IMR-90 (cell line): ENCODE data around the gene GLMP. TPM values are rescaled to one million over a fixed set of nuclear protein-coding genes. Genes with fewer than 3 reads are reported as not detected.

ENCODE experiments used
- ATAC-seq: fragments of 200-7000 bp; cut with Tn5 transposase; 2 replicates; pipeline ENCODE4 v1.9.1; 2020; ENCODE audit warnings: low read depth, mild to moderate bottlenecking, moderate library complexity
- BruUV-seq: library from RNA; stranded (reverse); fragments of 400-500 nt; replicated peaks from 2 replicates; lab custom pipeline; 2021; lab: Mats Ljungman, UMichigan
- CTCF ChIA-PET: fragments of 300-600 bp; formaldehyde crosslinking; extraction: SDS; loops from one replicate; lab custom pipeline; 2021; ENCODE audit warnings: antibody characterized with exemption; lab: Yijun Ruan, JAX
- POLR2A ChIA-PET: fragments of 300-600 bp; sonication (Branson Sonifier 250); formaldehyde crosslinking; loops from one replicate; lab custom pipeline; 2022; ENCODE audit warnings: antibody characterized with exemption; ENCODE audit not compliant: unreplicated experiment; lab: Charles Lee
- DNase-seq: peaks from one replicate; pipeline ENCODE4 v3.0.0; 2013
- H2AFZ ChIP-seq: replicated peaks from 2 replicates; pipeline ENCODE3; 2013; ENCODE audit warnings: low read length, mild to moderate bottlenecking; ENCODE audit not compliant: poor library complexity
- H2AK5ac ChIP-seq: 2 replicates; pipeline ENCODE4 v1.6.1; 2013; ENCODE audit warnings: low read depth, low read length, inconsistent platforms
- H2AK9ac ChIP-seq: replicated peaks from 2 replicates; pipeline ENCODE3; 2013; ENCODE audit warnings: mild to moderate bottlenecking, low read depth, low read length, moderate library complexity; ENCODE audit not compliant: poor library complexity
- H2BK120ac ChIP-seq: 2 replicates; pipeline ENCODE4 v1.6.1; 2013; ENCODE audit warnings: low read depth, low read length, inconsistent platforms
- H2BK15ac ChIP-seq: 3 replicates; pipeline ENCODE4 v1.6.1; 2013; ENCODE audit warnings: low read depth, low read length, inconsistent platforms
- H2BK20ac ChIP-seq: 2 replicates; pipeline ENCODE4 v1.6.1; 2013; ENCODE audit warnings: low read depth, mild to moderate bottlenecking, inconsistent platforms, low read length, moderate library complexity
- H2BK5ac ChIP-seq: 2 replicates; pipeline ENCODE4 v1.6.1; 2013; ENCODE audit warnings: mild to moderate bottlenecking, low read depth, low read length, inconsistent platforms; ENCODE audit not compliant: poor library complexity, severe bottlenecking
- H3K14ac ChIP-seq: replicated peaks from 2 replicates; pipeline ENCODE4 v1.6.1; 2013; ENCODE audit warnings: low read depth, low read length, inconsistent platforms
- H3K18ac ChIP-seq: 2 replicates; pipeline ENCODE4 v1.6.1; 2013; ENCODE audit warnings: low read depth, low read length, control low read depth
- H3K23ac ChIP-seq: 2 replicates; pipeline ENCODE4 v1.6.1; 2013; ENCODE audit warnings: low read depth, low read length, inconsistent platforms
- H3K27ac ChIP-seq: 2 replicates; pipeline ENCODE4 v1.5.1; 2013; ENCODE audit warnings: mild to moderate bottlenecking, control low read depth, low read length; ENCODE audit not compliant: insufficient read depth
- H3K27me3 ChIP-seq: 2 replicates; pipeline ENCODE4 v1.6.1; 2013; ENCODE audit warnings: low read length; ENCODE audit not compliant: control insufficient read depth, insufficient read depth
- H3K36me3 ChIP-seq: 2 replicates; pipeline ENCODE4 v1.6.1; 2013; ENCODE audit warnings: low read length, mixed read lengths; ENCODE audit not compliant: control insufficient read depth, insufficient read depth
- H3K4ac ChIP-seq: 2 replicates; pipeline ENCODE4 v1.6.1; 2013; ENCODE audit warnings: low read depth, low read length, inconsistent platforms
- H3K4me1 ChIP-seq: 2 replicates; pipeline ENCODE4 v1.6.1; 2013; ENCODE audit warnings: low read length, mixed read lengths; ENCODE audit not compliant: control insufficient read depth, insufficient read depth
- H3K4me2 ChIP-seq: 2 replicates; pipeline ENCODE4 v1.6.1; 2013; ENCODE audit warnings: low read depth, mild to moderate bottlenecking, control low read depth, low read length, moderate library complexity
- H3K4me3 ChIP-seq: 2 replicates; pipeline ENCODE4 v1.5.1; 2013; ENCODE audit warnings: low read depth, mild to moderate bottlenecking, control low read depth, low read length, moderate library complexity; ENCODE audit not compliant: insufficient read depth
- H3K56ac ChIP-seq: 2 replicates; pipeline ENCODE4 v1.6.1; 2013; ENCODE audit warnings: low read length, inconsistent platforms; ENCODE audit not compliant: insufficient read depth; ENCODE audit errors: extremely low read depth
- H3K79me1 ChIP-seq, 2 experiments: 2 replicates each; pipeline ENCODE4 v1.6.1; 2013; ENCODE audit warnings: low read length in 2 of 2, inconsistent platforms in 1 of 2, low read depth in 1 of 2
- H3K9ac ChIP-seq: 2 replicates; pipeline ENCODE4 v1.6.1; 2013; ENCODE audit warnings: low read depth, low read length, control low read depth
- H3K9me1 ChIP-seq: 2 replicates; pipeline ENCODE4 v1.6.1; 2013; ENCODE audit warnings: low read length, inconsistent platforms; ENCODE audit not compliant: insufficient read depth
- H3K9me3 ChIP-seq: 2 replicates; pipeline ENCODE4 v1.6.1; 2013; ENCODE audit warnings: low read length; ENCODE audit not compliant: control insufficient read depth, insufficient read depth
- H4K20me1 ChIP-seq: 2 replicates; pipeline ENCODE4 v1.6.1; 2013; ENCODE audit warnings: low read length, inconsistent platforms; ENCODE audit not compliant: insufficient read depth
- H4K5ac ChIP-seq: 2 replicates; pipeline ENCODE4 v1.6.1; 2013; ENCODE audit warnings: mild to moderate bottlenecking, low read depth, low read length, control low read depth
- H4K8ac ChIP-seq, 2 experiments: 2 replicates each; pipeline ENCODE4 v1.6.1; 2013; ENCODE audit warnings: low read depth in 2 of 2, low read length in 2 of 2, control low read depth in 1 of 2, inconsistent platforms in 1 of 2
- H4K91ac ChIP-seq: 2 replicates; pipeline ENCODE4 v1.6.1; 2013; ENCODE audit warnings: low read depth, low read length, inconsistent platforms; ENCODE audit not compliant: insufficient read depth
- BHLHE40 ChIP-seq: fragments of 150-350 bp; IDR thresholded peaks from 2 replicates; pipeline ENCODE4 v1.6.1; 2016; ENCODE audit warnings: mild to moderate bottlenecking, low read depth, low read length
- CEBPB ChIP-seq: IDR thresholded peaks from 2 replicates; pipeline ENCODE4 v1.6.1; 2012; ENCODE audit warnings: low read depth, low read length, improper control_type of control experiment
- FOS ChIP-seq: fragments of 150-350 bp; IDR thresholded peaks from 2 replicates; pipeline ENCODE4 v1.6.1; 2016; ENCODE audit warnings: low read depth, low read length
- MXI1 ChIP-seq: IDR thresholded peaks from 2 replicates; pipeline ENCODE4 v1.6.1; 2012; ENCODE audit warnings: low read depth, mild to moderate bottlenecking, low read length, moderate library complexity, borderline replicate concordance
- NFE2L2 ChIP-seq: fragments of 150-350 bp; IDR thresholded peaks from 2 replicates; pipeline ENCODE4 v1.6.1; 2016; ENCODE audit warnings: low read depth, mild to moderate bottlenecking, low read length
- POLR2A ChIP-seq: IDR thresholded peaks from 2 replicates; pipeline ENCODE4 v1.6.1; 2012; ENCODE audit warnings: mild to moderate bottlenecking, low read depth, low read length
- RCOR1 ChIP-seq: IDR thresholded peaks from 2 replicates; pipeline ENCODE4 v1.6.1; 2012; ENCODE audit warnings: mild to moderate bottlenecking, low read length, improper control_type of control experiment; ENCODE audit not compliant: insufficient replicate concordance
- WGBS, 2 experiments: methylation state at CpG; one replicate each; pipeline versions ENCODE4 v1.1.5 to v1.1.7; 2013; ENCODE audit warnings: missing lambda C conversion rate in 2 of 2; ENCODE audit not compliant: insufficient read length in 1 of 2; ENCODE audit errors: extremely low coverage in 2 of 2; 5-methylcytosine and 5-hydroxymethylcytosine counted together
- dilution Hi-C: fragments of 300-500 bp; cut with HindIII; formaldehyde crosslinking; loops from one replicate; pipeline ENCODE4 v1.14.3; 2018; ENCODE audit warnings: low sequenced_read_pairs; ENCODE audit not compliant: unreplicated experiment
- in situ Hi-C: fragments of 300-500 bp; cut with MboI; formaldehyde crosslinking; loops from 3 replicates; pipeline ENCODE4 v1.14.3; 2019; ENCODE audit warnings: low sequenced_read_pairs, inconsistent platforms, mixed read lengths
- intact Hi-C: fragments of 100-400 bp; cut with micrococcal nuclease; formaldehyde crosslinking; loops from 2 replicates; pipeline ENCODE4 v1.10.0; 2022
- polyA plus RNA-seq, 3 experiments: library from polyadenylated mRNA; depleted of rRNA; stranded (reverse); fragments of >200 nt; gene quantifications; 2 replicates each; pipeline ENCODE4 v1.2.3, GENCODE V29; 2012; ENCODE audit warnings: low replicate concordance in 1 of 3
- total RNA-seq: library from RNA; depleted of rRNA; stranded (reverse); fragments of >200 nt; gene quantifications from 2 replicates; pipeline ENCODE4 v1.2.3, GENCODE V29; 2012
- TF ChIP-seq, protein P1 (sequence below): fragments of 150-350 bp; IDR thresholded peaks from 2 replicates; pipeline ENCODE4 v1.6.1; 2017; ENCODE audit warnings: mild to moderate bottlenecking, antibody characterized with exemption, low read length, low read depth
- TF ChIP-seq, protein P2 (sequence below): fragments of 150-350 bp; IDR thresholded peaks from 2 replicates; pipeline ENCODE4 v1.6.1; 2016; ENCODE audit warnings: low read depth, mild to moderate bottlenecking, low read length, moderate library complexity, borderline replicate concordance
- TF ChIP-seq, protein P3 (sequence below): conservative IDR thresholded peaks from 2 replicates; pipeline ENCODE4 v1.5.1; 2012; ENCODE audit warnings: mild to moderate bottlenecking, low read depth, low read length, improper control_type of control experiment

Gene GLMP
- total and polyA plus RNA-seq, 2 of the 4 experiments (the other 2 are of a cell fraction) = 32.6 to 43.1 TPM

DNA sequence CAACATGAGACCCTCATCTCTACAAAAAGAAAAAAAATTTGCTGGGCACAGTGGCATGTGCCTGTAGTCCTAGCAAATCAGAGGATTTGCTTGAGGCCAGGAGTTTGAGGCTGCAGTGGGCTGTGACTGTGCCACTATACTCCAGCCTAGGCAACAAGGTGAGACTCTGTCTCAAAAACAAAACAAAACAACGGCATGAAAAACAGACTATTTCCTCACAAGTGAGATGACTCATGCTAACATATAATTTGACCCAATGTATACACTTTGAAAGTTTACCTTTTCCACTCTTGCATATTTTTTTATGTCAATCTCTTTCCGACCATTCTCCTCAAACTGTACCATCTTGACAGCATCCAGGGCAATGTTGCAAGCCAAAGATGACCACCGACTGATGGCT, 25.1 kb upstream of the GLMP start:
- no peak overlapping the region for H2BK15ac ChIP-seq
- dilution Hi-C loops = no loop called here
- peaks cover 6% of the 10 kb centered on the region for H3K4me1 ChIP-seq
- H3K56ac ChIP-seq = no peak overlapping the region
- no peak overlapping the region for H2AFZ ChIP-seq
- H3K4ac ChIP-seq = no peak overlapping the region
- H4K5ac ChIP-seq = no peak overlapping the region
- no peaks in the 10 kb centered on the region for H3K9me3 ChIP-seq
- no TSS peak for BruUV-seq
- no peak overlapping the region for H2AK5ac ChIP-seq
- no peak overlapping the region for H3K4me3 ChIP-seq
- H3K79me1 ChIP-seq = peaks cover 13 to 42% of the 10 kb centered on the region in 2 experiments
- no peaks in the 10 kb centered on the region for H3K9me1 ChIP-seq
- no peak overlapping the region for H2BK120ac ChIP-seq
- TF ChIP-seq NFE2L2 (no peak), FOS (no peak), CEBPB (no peak), POLR2A (no peak), MXI1 (no peak), BHLHE40 (no peak), RCOR1 (no peak)
- TF ChIP-seq, protein P1, sequence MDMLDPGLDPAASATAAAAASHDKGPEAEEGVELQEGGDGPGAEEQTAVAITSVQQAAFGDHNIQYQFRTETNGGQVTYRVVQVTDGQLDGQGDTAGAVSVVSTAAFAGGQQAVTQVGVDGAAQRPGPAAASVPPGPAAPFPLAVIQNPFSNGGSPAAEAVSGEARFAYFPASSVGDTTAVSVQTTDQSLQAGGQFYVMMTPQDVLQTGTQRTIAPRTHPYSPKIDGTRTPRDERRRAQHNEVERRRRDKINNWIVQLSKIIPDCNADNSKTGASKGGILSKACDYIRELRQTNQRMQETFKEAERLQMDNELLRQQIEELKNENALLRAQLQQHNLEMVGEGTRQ = no peak
- TF ChIP-seq, protein P2, sequence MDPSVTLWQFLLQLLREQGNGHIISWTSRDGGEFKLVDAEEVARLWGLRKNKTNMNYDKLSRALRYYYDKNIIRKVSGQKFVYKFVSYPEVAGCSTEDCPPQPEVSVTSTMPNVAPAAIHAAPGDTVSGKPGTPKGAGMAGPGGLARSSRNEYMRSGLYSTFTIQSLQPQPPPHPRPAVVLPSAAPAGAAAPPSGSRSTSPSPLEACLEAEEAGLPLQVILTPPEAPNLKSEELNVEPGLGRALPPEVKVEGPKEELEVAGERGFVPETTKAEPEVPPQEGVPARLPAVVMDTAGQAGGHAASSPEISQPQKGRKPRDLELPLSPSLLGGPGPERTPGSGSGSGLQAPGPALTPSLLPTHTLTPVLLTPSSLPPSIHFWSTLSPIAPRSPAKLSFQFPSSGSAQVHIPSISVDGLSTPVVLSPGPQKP = no peak
- TF ChIP-seq, protein P3, sequence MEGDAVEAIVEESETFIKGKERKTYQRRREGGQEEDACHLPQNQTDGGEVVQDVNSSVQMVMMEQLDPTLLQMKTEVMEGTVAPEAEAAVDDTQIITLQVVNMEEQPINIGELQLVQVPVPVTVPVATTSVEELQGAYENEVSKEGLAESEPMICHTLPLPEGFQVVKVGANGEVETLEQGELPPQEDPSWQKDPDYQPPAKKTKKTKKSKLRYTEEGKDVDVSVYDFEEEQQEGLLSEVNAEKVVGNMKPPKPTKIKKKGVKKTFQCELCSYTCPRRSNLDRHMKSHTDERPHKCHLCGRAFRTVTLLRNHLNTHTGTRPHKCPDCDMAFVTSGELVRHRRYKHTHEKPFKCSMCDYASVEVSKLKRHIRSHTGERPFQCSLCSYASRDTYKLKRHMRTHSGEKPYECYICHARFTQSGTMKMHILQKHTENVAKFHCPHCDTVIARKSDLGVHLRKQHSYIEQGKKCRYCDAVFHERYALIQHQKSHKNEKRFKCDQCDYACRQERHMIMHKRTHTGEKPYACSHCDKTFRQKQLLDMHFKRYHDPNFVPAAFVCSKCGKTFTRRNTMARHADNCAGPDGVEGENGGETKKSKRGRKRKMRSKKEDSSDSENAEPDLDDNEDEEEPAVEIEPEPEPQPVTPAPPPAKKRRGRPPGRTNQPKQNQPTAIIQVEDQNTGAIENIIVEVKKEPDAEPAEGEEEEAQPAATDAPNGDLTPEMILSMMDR = no peak
- in situ Hi-C loops = no loop called here
- H3K14ac ChIP-seq = no peak overlapping the region
- ChIA-PET POLR2A (no interaction called here), CTCF (interaction anchor here (0.9 kb wide), 1 partner anchor 16 kb away, joined by 3 read pairs; no protein-coding TSS in a partner anchor)
- WGBS, 2 experiments = no CpG with 5 or more reads among the region's 3 CpGs
- no peak overlapping the region for H3K27ac ChIP-seq
- H2BK20ac ChIP-seq = no peak overlapping the region
- DNase-seq = peak; percentile 21
- peak overlapping the region; percentile 10 for H2BK5ac ChIP-seq
- no peak overlapping the region for H4K91ac ChIP-seq
- H3K9ac ChIP-seq = no peak overlapping the region
- intact Hi-C loops = no loop called here
- peaks cover 70% of the 10 kb centered on the region for H3K36me3 ChIP-seq
- H2AK9ac ChIP-seq = no peak overlapping the region
- H3K27me3 ChIP-seq = no peaks in the 10 kb centered on the region
- no peak for ATAC-seq
- H3K4me2 ChIP-seq = no peak overlapping the region
- H3K23ac ChIP-seq = no peak overlapping the region
- peaks cover 21% of the 10 kb centered on the region; the same call in 1 of the 2 replicates for H4K20me1 ChIP-seq
- H4K8ac ChIP-seq = no peak overlapping the region
- no peak overlapping the region for H3K18ac ChIP-seq
